Ishikawa (cell line): ENCODE measurements around the gene SHISA5.

Source experiments
- CEBPB ChIP-seq: IDR thresholded peaks from 2 replicates; pipeline ENCODE4 v1.6.1; 2012
- CREB1 ChIP-seq: IDR thresholded peaks from 2 replicates; pipeline ENCODE4 v1.6.1; 2012; ENCODE audit warnings: low read depth
- EGR1 ChIP-seq: IDR thresholded peaks from 2 replicates; pipeline ENCODE4 v1.6.1; 2012
- EP300 ChIP-seq: IDR thresholded peaks from 2 replicates; pipeline ENCODE4 v1.6.1; 2012; ENCODE audit warnings: borderline replicate concordance
- FOXM1 ChIP-seq: IDR thresholded peaks from 2 replicates; pipeline ENCODE4 v1.6.1; 2012; ENCODE audit warnings: low read depth, borderline replicate concordance
- NFIC ChIP-seq: IDR thresholded peaks from 2 replicates; pipeline ENCODE4 v1.6.1; 2012
- RAD21 ChIP-seq: IDR thresholded peaks from 2 replicates; pipeline ENCODE4 v1.6.1; 2012; ENCODE audit warnings: low read depth
- TAF1 ChIP-seq: IDR thresholded peaks from 2 replicates; pipeline ENCODE4 v1.6.1; 2012; ENCODE audit warnings: low read depth, mild to moderate bottlenecking
- TCF12 ChIP-seq: IDR thresholded peaks from 2 replicates; pipeline ENCODE4 v1.6.1; 2012; ENCODE audit warnings: low read depth
- TEAD4 ChIP-seq: IDR thresholded peaks from 2 replicates; pipeline ENCODE4 v1.6.1; 2012
- USF1 ChIP-seq: IDR thresholded peaks from 2 replicates; pipeline ENCODE4 v1.6.1; 2012
- YY1 ChIP-seq: IDR thresholded peaks from 2 replicates; pipeline ENCODE4 v1.6.1; 2012; ENCODE audit warnings: low read depth
- ZBTB7A ChIP-seq: IDR thresholded peaks from 2 replicates; pipeline ENCODE4 v1.6.1; 2012; ENCODE audit warnings: low read depth
- TF ChIP-seq, protein P1 (sequence below): IDR thresholded peaks from 2 replicates; pipeline ENCODE4 v1.6.1; 2012
- TF ChIP-seq, protein P2 (sequence below): IDR thresholded peaks from 2 replicates; pipeline ENCODE4 v1.6.1; 2012; ENCODE audit warnings: low read depth, mild to moderate bottlenecking

The SHISA5 gene

DNA sequence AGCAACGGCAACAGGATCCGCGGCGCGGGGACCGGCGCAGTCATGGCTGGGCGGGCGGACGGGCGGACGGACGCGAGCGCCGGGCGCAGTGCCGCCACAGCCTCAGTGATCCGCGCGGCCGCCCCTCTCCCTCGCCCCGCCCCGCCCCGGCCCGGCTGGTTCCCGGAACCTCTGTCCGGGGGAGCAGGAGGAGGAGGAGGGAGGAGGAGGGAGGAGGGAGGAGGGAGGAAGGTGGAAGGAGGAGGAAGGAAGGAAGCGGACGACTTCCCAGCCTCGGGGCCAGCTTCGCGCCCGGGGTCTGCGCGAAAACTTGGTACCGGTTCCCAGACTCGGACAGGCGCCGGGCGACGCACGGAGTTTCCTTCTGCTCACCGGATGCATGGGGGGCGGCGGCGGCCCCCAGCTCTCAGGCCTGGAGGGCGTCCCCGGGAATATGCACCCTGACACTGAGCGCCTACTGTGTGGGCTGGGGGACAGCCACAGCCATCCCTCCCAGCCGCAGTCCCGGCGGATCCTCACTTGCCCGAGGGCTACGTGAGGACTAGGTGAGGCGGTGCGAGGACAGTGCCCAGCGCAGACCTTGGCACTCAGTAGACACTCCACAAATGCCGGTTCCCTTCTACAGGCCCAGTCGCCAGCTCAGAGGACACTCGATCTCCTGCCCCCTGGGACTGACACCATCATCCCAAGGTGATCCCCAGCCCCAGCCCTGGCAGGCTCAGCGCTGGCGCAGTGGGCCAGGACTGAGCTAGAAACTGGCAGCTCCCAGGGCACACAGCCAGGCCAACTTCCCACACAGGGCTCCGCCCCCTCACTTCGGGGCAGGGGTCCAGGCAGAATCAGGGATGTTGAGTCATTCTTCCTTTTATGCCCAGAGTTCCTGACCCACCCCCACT is at the start of gene SHISA5:
Gene SHISA5 (minus strand): TSS at position 124 of the 896 bp plus-strand sequence. CDS start 80 bp downstream, at position 44.
- TF ChIP-seq TAF1 (peak; percentile 36; the same call in 1 of the 2 replicates), EP300 (no peak; the same call in 1 of the 2 replicates), ZBTB7A (0 out of 2 replicates have a peak, but pooled peaks have one; percentile 27)
- TF ChIP-seq, protein P1, sequence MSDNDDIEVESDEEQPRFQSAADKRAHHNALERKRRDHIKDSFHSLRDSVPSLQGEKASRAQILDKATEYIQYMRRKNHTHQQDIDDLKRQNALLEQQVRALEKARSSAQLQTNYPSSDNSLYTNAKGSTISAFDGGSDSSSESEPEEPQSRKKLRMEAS, result peak; percentile 74

DNA sequence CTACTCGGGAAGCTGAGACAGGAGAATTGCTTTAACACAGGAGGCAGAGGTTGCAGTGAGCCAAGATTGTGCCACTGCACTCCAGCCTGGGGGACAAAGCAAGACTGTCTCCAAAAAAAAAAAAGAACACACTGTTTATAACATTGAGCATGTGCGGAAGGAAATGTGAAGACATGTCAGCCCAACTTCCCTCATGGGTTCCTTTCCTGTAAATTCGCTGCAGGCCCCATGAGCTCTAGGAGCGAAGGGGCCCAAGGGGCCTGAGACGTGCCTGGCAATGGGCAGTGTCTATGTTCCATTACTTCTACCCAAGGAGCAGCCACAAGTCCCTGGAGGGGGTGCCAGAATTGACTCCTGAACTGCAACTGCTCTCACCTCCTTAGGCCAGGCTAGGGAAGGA is 49.4 kb upstream of the SHISA5 start:
- no peak for TF ChIP-seq TEAD4
- no peak for TF ChIP-seq NFIC
- TF ChIP-seq RAD21, result no peak
- TF ChIP-seq EP300, result no peak
- TF ChIP-seq, protein P1, result no peak
- no peak for TF ChIP-seq USF1
- TF ChIP-seq YY1, result no peak

DNA sequence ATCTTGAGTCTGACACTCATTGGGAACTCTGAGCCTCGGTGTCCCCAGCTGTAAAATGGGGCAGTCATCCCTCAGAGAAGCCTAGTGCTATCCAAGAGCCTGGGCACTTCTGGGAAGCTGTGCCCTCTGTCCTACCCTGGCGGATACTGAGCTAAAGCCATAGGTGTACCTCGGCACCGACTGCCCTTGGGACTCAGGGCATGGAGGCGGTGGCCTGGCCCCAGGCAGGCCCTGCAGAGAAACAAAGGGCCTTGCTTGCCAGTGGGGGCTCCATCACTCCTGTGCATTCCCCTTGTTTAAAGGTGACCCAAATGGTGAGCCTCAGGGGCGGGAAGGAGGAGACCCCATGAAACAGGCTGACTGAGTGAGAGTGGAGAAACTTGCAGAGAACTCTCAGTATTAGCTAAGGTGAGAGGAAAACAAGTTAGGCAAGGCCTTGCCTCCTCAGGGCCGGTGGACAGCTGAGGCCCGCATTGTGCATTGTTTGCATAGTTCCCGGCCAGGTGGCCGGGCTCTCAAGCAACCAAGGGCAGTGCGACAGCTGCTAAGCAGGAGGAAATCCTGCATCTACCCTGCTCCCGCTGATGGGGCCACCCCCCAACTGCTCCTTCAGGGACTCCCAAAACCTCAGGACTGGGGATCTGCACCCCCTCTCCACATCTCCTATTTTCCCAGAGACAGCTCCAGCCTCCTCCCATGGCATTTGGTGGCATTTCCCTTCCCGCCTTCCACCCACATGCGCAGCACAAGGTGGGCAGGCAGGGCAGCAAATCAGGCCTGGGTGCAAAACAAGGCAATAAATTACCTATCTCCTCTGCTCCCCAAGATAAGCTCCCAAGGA is 48.4 kb upstream of the SHISA5 start:
- no peak for TF ChIP-seq TAF1
- TF ChIP-seq USF1, result no peak
- no peak for TF ChIP-seq CEBPB
- no peak for TF ChIP-seq EGR1
- TF ChIP-seq, protein P2, sequence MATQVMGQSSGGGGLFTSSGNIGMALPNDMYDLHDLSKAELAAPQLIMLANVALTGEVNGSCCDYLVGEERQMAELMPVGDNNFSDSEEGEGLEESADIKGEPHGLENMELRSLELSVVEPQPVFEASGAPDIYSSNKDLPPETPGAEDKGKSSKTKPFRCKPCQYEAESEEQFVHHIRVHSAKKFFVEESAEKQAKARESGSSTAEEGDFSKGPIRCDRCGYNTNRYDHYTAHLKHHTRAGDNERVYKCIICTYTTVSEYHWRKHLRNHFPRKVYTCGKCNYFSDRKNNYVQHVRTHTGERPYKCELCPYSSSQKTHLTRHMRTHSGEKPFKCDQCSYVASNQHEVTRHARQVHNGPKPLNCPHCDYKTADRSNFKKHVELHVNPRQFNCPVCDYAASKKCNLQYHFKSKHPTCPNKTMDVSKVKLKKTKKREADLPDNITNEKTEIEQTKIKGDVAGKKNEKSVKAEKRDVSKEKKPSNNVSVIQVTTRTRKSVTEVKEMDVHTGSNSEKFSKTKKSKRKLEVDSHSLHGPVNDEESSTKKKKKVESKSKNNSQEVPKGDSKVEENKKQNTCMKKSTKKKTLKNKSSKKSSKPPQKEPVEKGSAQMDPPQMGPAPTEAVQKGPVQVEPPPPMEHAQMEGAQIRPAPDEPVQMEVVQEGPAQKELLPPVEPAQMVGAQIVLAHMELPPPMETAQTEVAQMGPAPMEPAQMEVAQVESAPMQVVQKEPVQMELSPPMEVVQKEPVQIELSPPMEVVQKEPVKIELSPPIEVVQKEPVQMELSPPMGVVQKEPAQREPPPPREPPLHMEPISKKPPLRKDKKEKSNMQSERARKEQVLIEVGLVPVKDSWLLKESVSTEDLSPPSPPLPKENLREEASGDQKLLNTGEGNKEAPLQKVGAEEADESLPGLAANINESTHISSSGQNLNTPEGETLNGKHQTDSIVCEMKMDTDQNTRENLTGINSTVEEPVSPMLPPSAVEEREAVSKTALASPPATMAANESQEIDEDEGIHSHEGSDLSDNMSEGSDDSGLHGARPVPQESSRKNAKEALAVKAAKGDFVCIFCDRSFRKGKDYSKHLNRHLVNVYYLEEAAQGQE, result no peak
- TF ChIP-seq ZBTB7A, result no peak
- no peak for TF ChIP-seq EP300
- TF ChIP-seq CREB1, result no peak
- no peak for TF ChIP-seq FOXM1
- TF ChIP-seq YY1, result no peak
- TF ChIP-seq TEAD4, result no peak
- TF ChIP-seq RAD21, result no peak
- no peak for TF ChIP-seq TCF12
- TF ChIP-seq, protein P1, result no peak
- no peak for TF ChIP-seq NFIC

- TF ChIP-seq TEAD4 (no peak), RAD21 (peak; percentile 93)
These were observed 45.0 kb upstream of the SHISA5 start for GRCh38 chr3:48548729-48549705.

DNA sequence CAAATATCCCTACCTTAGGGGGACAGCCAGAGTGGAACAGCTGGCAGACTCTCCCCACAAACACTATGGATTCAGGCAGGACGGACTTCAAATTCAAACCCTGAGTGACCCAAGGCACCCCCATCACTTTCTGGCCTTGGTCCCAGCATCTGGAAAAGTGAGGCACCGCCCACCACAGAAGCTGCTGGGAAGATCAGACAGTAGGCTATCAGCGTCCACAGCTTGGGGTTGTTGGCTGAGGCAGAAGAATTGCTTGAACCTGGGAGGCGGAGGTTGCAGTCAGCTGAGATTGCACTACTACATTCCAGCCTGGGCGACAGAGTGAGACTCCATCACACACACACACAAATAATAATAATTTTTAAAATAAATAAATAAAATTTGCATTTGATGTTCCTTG is 44.2 kb upstream of the SHISA5 start:
- TF ChIP-seq EGR1 (no peak), ZBTB7A (no peak), CREB1 (no peak)

DNA sequence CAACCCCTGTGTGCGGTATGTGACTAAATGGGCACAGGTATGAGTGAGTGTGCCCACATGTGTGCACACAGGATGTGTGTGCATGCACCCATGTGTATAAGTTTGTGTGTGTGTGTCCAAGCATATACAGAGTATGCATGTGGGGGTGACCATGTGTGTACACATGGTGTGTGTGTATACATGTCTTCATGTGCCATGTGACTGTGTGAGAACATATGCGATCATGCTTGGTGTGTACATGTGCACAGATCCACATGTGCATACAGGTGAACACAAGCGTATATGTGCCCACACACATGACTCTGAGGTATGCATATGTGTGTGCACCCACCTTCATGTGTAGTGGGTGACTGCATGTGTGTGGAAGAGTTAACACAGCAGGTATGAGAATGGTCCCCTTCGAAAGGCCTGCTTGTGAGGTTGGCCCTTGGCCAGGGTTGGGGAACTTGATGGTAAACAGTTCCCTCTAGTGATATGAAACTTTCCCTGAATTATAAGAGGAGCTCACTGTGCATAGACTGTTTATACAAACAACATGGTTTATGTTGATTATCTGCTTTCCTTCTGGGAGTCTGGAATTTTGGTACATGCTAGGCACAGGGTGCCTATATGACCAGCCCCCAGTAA is 42.3 kb upstream of the SHISA5 start:
- peak; percentile 24; the same call in 1 of the 2 replicates for TF ChIP-seq NFIC
- no peak for TF ChIP-seq TAF1
- no peak for TF ChIP-seq ZBTB7A
- TF ChIP-seq CEBPB, result no peak
